GM19193 (cell line): ENCODE results near the gene LRRC51.

Source experiments
- POLR2A ChIP-seq: IDR thresholded peaks from 4 replicates; pipeline ENCODE4 v1.6.1; 2011; ENCODE audit not compliant: insufficient read depth, insufficient read length; ENCODE audit errors: extremely low read depth

LRRC51 gene

DNA sequence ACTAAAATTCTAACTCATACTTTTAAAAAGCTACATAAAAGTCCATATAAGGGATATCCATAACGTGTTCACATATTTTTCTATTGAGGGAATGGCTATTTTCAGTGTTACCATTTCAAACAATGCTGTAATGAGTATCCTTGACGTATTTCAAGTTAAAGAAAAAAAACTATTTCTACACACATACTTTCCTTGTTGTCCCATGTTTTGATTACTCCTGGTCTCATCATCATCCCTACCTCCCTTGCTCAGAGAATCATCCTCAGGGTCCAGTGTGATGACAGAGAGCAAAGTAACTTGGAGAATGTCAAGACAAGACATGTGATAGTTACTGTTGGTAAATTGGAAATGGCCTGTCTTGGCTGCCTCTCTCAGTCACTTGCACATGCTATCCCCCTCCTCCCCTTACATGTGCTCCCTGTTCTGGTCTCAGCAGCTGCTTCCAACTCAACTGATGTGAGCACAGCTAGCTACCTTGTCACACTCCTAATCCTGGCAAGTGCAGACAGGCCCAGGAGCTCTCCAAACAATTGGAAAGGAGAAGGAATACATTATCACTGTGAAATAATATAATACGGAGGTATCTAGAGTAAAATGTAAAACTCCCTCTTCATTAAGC, 22.1 kb upstream of the LRRC51 start:
- TF ChIP-seq POLR2A = no peak

DNA sequence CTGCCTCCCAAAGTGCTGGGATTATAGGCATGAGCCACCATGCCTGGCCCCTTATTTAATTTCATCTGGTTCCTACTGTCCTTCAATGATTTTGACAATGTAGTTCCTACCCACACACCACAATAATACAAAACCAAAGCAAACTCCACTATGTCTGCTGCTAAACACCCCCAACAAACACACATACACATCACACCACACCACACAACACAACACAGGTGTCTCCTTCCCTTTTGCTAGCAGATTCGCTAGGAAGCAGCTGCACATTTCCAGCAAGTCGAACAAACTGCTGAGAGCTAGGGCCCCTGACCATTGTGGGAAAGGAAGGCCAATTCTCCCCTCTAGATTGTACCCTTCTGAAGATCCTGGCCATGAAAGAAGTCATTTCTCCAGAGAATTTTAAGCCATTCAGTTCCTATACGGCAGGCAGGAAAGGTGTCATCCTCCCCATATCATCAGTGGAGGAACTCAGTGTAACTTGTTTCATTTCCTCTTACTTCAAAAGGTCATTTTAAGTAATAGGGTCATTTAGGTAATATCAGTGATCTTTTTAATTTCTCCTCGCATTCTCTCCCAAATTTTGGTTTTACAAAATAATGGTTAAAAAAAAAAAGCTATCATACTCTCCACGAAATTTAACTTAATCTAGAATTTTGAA, 18.8 kb upstream of the LRRC51 start:
- no peak for TF ChIP-seq POLR2A

DNA sequence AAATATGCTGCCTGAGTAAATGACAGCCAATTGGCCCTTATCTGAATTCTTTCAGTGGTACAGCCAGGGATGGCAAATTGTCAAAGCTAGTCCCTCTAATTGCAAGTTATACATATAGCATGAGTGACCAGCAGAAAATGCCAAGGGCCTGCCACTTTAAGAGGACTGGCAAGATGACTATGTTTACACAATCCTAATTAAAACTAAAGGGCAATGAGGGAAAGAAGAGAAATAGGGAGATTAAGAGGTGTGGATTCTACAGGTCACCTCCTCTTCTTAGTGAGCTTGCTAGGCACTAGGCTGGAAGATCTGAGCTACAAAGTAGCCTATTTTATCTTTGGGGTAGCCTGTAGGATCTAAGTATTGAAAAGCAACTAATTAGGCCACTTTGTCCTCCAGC, 13.8 kb upstream of the LRRC51 start:
- no peak for TF ChIP-seq POLR2A

DNA sequence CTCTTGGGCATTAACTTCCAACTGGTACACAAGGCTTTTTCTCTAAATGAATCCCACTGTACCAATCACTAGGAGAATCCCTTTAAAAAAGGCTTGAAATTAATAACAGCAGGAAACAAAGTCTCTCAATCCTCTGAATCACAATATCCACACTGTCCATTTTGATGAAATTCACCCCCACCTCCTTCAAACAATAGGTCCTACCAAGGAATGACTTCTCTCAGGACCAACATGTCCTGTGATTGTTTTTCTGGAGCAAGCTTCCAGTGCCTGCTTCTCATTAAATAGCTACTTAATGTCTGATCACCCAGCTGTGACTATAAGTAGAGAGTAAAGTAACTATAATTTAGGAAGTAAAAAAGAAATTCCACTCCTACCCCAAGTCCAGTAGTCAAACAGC, 13.4 kb upstream of the LRRC51 start:
- TF ChIP-seq POLR2A = no peak

DNA sequence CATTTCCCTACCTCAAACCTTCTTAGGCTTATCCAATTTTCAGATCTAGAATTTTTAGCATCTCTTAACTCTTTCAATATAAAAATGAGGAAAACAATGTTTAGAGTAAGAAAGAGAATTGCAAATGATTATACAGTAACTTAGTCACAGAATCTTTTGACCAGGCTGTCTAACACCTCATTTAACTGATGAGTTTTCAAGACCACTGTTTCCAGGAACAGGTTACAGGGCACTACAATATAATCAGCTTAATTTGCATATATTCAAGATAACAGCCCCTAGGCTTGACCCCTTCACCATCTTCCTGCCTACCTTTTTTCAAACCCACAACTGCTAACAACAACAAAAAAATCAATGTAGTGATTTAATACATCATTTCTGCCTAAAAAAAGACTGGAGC, 13.0 kb upstream of the LRRC51 start:
- TF ChIP-seq POLR2A = no peak

DNA sequence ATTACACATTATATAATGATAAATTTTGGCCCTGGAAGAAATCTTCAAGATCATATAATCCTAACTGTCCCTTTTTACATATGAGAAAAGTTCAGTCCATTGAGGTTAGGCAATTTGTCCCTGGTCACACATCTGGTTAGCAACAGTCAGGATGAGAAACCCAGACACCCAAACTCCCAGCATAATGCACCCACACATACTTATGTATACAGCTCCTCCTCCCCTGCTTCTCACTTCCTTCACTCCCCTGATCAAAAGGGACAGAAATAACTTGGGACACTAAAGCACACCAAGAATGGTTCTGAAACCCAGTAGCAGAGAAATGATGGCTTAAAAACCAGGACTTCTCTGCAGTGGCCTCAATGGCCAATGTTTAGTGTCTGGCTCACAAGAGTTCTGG, 11.4 kb upstream of the LRRC51 start:
- no peak for TF ChIP-seq POLR2A

DNA sequence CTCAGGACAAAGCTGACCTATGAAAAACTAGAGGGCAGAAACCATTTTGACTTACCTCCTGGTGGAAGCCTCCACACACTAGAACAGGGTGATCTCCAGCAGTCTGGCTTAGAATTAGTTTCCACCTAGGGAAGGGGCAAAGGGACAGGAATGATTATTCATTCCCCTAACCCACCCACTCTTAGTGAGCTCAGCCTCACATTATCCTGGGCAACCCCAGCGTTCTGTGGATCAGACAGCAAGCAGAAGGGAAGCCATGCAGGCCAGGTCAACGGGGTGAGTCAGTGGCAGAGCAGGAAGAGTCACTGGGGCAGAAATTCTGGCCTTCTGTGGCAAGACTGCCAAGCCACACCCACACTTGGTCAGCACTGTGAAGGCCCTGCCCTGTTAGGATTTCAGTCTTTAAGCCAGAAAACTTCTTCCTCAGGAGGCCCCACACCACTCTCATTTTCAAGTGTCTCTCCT, 10.8 kb upstream of the LRRC51 start:
- no peak for TF ChIP-seq POLR2A

DNA sequence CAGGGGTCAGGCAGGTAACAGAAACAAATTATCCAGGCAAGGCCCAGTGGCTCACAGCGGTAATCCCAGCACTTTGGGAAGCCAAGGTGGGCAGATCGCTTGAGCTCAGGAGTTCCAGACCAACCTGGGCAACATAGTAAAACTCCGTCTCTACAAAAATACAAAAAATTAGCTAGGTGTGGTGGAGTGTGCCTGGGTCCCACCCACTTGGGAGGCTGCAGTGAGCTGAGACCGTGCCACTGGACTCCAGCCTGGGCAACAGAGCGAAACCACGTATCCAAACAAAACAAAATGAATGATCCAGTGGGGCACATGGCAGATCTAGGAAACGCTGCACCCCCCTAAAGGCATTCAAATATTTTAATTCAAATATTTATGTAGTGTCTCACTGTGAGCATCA, 10.2 kb upstream of the LRRC51 start:
- no peak for TF ChIP-seq POLR2A

DNA sequence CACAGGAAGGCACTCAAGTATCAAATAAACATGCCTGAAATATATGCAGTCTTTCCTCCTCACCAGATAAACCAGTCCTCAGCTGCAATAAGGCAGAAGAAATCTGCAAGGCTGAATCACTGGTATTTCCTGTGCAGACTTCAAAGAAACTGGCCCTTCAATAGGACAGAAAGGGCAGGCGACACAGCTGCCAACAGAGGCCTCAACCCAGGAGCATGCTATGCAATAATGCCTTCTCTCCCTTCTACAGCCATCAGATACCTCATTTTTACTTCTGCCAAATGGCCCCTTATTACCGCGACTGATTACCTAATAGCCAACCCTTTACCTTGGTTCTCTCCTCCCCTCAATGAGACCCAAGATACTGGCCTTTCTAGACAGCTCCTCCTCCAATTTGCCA, 8.3 kb upstream of the LRRC51 start:
- TF ChIP-seq POLR2A = no peak

DNA sequence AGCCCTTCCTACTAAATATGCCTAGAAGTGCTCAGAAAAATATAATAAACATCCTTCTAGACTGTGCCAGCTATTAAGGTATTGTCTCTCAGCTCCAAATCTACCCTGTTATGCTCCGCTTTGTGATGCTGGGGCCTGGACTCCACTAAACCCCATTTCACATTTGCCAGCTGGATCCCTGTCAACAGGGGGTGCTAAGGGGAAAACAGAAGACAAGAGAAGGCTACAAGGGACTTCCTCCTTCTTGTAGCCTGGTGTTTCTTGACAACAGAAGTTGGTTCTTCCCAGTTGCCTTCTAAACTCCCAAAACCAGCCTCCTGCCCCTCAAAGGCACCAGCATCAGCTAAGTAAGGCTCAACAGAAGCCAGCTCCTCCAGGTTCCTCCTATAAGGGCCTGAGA, 5.5 kb upstream of the LRRC51 start:
- no peak for TF ChIP-seq POLR2A

DNA sequence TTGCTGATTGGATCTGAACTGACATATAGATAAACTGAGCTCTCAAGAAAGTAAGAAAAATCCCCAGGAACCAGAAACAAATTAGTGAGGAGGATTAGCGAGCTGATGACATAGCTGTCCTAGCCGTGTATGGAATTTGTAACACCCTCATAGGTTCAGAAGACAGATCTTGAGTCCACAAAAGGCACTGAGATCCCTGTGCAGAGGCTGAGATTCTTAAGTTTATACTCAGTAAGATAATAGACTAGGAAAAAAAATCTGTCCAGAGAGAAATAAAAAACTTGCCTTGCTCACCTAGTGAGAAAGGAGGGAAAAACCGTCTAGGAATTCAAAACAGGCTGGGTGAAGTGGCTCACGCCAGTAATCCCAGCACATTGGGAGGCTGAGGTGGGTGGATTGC, 4.9 kb upstream of the LRRC51 start:
- TF ChIP-seq POLR2A = no peak

DNA sequence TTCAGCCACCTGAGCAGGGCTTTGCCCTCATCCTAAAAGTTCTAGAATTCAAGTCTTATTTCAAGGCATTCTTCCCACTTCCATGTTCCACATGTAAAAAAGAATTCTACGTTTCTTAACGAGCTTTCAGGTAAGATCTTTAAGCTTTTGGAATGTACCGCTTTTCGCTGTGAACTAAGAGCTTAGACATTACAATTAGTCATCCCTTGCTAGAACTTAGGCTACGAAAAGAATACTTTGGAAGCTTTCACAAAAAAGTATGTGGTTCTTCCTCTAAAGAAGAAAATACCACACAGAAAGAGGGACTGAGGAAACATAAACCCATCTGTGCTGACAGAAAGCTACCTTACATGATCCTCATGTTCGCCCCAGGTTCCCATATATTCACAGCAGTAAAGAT, 2.2 kb upstream of the LRRC51 start:
- no peak for TF ChIP-seq POLR2A

DNA sequence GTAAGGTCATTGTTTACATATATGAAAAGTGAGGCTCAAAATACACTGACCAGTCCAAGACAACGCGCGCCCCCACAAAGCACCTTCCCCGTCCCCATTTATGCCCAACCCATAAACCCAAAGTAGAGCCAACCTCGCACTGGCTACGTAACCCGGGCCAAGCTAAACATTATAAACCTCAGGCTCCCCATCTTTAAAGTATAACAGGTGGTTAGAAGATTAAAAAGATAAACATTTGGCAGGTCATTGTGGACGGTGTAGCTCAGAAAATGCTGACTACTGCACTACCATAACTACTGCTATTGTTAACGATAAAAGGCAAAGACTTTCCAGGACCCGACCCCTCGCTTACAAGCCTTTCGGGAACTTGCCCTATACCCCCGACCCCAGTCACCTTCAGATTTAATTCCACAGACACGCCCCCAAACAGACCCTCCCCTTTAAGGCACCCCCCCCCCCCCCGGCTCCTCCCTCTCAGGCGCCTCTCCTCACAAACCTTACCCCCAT, 778 bp upstream of the LRRC51 start:
- no peak for TF ChIP-seq POLR2A

DNA sequence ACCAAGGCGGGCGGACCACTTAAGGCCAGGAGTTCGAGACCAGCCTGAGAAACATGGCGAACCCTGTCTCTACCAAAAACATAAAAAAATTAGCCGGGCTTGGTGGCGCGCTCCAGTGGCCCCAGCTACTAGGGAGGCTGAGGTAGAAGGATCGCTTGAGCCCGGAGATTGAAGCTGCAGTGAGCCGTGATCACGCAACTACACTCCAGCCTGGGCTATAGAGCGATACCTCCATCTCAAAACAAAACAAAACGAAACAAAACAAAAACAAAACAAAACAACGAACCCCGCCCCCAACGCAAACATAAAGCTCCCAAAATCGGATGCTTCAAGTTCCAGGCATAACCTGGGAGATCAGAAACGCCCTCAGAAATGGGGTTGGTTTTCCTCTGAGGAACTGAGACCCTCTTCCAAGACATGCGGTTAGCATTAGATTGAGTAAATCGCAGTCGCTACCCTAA, 564 bp downstream of the LRRC51 start:
- TF ChIP-seq POLR2A = no peak

DNA sequence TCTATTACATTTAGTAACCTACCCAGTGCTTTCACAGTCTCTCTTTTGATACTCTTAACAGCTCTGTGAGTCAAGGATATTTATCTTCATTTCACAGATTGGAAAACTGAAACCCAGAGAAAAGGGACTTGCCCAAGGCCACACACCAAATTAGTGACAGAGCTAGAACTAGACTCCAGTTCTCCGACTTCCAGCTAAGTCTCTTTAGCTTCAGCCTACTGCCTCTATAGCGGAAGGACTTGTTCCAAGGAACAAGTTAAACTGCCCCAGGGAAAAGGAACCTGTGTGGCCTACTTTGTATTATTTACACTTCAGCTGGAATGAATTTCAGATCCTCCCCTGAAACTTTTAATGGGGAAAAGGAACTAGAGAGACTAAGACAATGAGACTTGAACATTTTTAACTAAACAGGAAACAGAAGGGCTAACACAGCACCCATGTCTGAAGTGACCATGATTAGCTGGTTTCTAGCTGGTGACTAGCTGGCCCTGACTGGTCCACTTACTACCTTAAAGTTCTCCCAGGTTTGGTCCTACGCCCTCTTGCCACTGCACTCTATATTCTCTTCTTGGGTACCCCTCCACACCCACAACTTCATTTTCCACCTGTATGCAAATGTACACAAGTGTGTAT, 1.3 kb downstream of the LRRC51 start:
- no peak for TF ChIP-seq POLR2A

DNA sequence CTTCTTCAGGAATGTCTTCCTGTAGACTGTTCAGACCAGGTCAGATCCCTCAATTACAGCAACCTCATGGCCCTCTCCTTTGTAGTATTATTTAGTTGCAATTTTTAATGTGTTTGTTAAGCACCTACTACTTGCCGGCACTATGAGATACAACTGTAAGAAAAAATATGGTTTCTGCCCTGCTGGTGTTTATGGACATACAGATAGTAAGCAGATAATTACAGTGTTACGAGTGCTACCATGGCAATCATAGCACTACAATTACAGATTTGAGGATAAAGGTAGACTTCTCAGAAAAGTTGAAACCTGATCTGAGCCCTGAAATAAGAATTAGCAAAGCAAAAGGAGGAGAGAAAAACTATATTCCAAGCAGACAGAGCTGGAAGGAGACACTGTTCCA, 2.8 kb downstream of the LRRC51 start:
- TF ChIP-seq POLR2A = no peak

DNA sequence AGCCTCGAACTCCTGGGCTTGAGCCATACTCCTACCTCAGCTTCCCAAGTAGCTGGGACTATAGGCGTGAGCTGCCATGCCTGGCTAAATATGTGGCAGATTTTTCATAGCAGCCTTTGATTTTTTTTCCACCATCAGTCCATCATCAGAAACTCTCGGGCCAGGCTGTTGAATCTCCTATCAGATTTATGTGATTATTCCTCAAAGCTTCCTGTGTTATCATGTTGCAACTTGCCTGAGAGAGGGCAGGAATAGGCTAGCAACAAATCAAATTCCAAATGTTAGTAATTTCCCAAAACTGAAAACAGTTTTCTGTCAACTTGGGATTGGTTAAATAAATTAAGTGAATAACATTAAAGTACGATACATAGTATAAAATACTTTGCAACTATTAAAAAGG, 3.4 kb downstream of the LRRC51 start:
- no peak for TF ChIP-seq POLR2A

DNA sequence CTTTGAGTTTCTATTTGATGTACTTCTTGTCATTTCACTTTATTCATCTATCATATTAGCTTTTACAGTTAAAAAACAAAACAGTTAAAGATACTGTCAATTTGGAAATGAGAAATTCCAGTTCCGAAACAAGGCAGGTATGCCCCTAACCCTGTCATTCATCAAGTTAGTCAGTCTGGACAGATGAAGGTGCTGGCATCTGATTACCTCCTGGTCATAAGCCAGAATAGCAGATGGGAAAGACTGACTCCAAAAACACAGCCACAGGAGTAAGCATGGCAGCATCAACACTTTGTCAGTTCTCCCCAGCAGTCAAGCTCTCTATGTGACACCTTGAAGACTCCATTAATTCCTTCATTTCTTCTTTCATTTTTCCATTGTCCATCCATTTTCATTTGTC, 4.3 kb downstream of the LRRC51 start:
- no peak for TF ChIP-seq POLR2A
